Caco-2 (cell line): ENCODE data around the gene SORCS2. TPM values are rescaled to one million over a fixed set of nuclear protein-coding genes. Genes with fewer than 3 reads are reported as not detected.

Experiments
- BruUV-seq: library from RNA; stranded (reverse); fragments of 400-500 nt; replicated peaks from 2 replicates; lab custom pipeline; 2021; lab: Mats Ljungman, UMichigan
- CTCF ChIA-PET: fragments of 300-600 bp; sonication (Branson Sonifier 250); formaldehyde crosslinking; loops from one replicate; lab custom pipeline; 2022; ENCODE audit warnings: antibody characterized with exemption; lab: Charles Lee
- POLR2A ChIA-PET: fragments of 300-600 bp; sonication (Branson Sonifier 250); formaldehyde crosslinking; loops from one replicate; lab custom pipeline; 2022; ENCODE audit warnings: antibody characterized with exemption; lab: Charles Lee
- DNase-seq, 2 experiments: peaks; one replicate each; pipeline versions ENCODE4 v3.0.0 to v3.0.0-alpha.2; 2020 to 2022
- H3K27me3 ChIP-seq: replicated peaks from 2 replicates; pipeline ENCODE4 v1.6.0; 2011; ENCODE audit warnings: low read length; ENCODE audit not compliant: control insufficient read depth, insufficient read depth
- H3K36me3 ChIP-seq: 2 replicates; pipeline ENCODE4 v1.5.1; 2011; ENCODE audit warnings: low read length; ENCODE audit not compliant: control insufficient read depth, insufficient read depth
- H3K4me1 ChIP-seq: fragments of 250-450 bp; sonication (Bioruptor Pico); 2 replicates; pipeline ENCODE4 v1.5.1; 2020; ENCODE audit warnings: mild to moderate bottlenecking
- H3K4me3 ChIP-seq: 2 replicates; pipeline ENCODE4 v1.5.1; 2011; ENCODE audit warnings: low read depth, mild to moderate bottlenecking, control low read depth, low read length
- H3K9me3 ChIP-seq: fragments of 250-450 bp; sonication (Bioruptor Pico); 2 replicates; pipeline ENCODE4 v1.5.1; 2020; ENCODE audit warnings: mild to moderate bottlenecking, moderate library complexity
- H3K27ac Mint-ChIP-seq: one replicate; pipeline ENCODE4 v1.8.0; 2022; ENCODE audit warnings: mixed read lengths; ENCODE audit not compliant: unreplicated experiment
- H3K27me3 Mint-ChIP-seq: one replicate; pipeline ENCODE4 v1.8.0; 2022; ENCODE audit warnings: mixed read lengths; ENCODE audit not compliant: insufficient read depth, unreplicated experiment
- H3K36me3 Mint-ChIP-seq: one replicate; pipeline ENCODE4 v1.8.0; 2022; ENCODE audit warnings: mild to moderate bottlenecking, mixed read lengths; ENCODE audit not compliant: insufficient read depth, unreplicated experiment
- H3K4me1 Mint-ChIP-seq: one replicate; pipeline ENCODE4 v1.8.0; 2022; ENCODE audit warnings: low read depth, mixed read lengths; ENCODE audit not compliant: unreplicated experiment
- H3K4me3 Mint-ChIP-seq: one replicate; pipeline ENCODE4 v1.8.0; 2022; ENCODE audit warnings: mild to moderate bottlenecking, moderate library complexity, mixed read lengths; ENCODE audit not compliant: unreplicated experiment
- H3K9me3 Mint-ChIP-seq: one replicate; pipeline ENCODE4 v1.8.0; 2022; ENCODE audit warnings: mixed read lengths; ENCODE audit not compliant: unreplicated experiment
- intact Hi-C: fragments of 100-400 bp; cut with micrococcal nuclease; formaldehyde crosslinking; loops from one replicate; pipeline ENCODE4 v1.10.0; 2022; ENCODE audit not compliant: unreplicated experiment
- total RNA-seq: library from RNA; stranded (reverse); gene quantifications from 2 replicates; pipeline ENCODE4 v1.2.3, GENCODE V29; 2022
- TF ChIP-seq, protein P1 (sequence below), 2 experiments: fragments of 200-600 bp in 1 of 2; IDR thresholded peaks; 1 replicate in 1 of 2; 2 replicates in 1 of 2; pipeline versions ENCODE4 v1.5.1 to v1.8.0; 2011 to 2022; ENCODE audit warnings: antibody characterized with exemption in 1 of 2, control low read depth in 1 of 2, inconsistent platforms in 1 of 2, low read depth in 1 of 2, low read length in 1 of 2, mild to moderate bottlenecking in 1 of 2, moderate library complexity in 1 of 2; ENCODE audit not compliant: insufficient read depth in 1 of 2, severe bottlenecking in 1 of 2, unreplicated experiment in 1 of 2

Gene SORCS2
- total RNA-seq, 1 experiment from 2014 or later = 1.6 TPM

DNA sequence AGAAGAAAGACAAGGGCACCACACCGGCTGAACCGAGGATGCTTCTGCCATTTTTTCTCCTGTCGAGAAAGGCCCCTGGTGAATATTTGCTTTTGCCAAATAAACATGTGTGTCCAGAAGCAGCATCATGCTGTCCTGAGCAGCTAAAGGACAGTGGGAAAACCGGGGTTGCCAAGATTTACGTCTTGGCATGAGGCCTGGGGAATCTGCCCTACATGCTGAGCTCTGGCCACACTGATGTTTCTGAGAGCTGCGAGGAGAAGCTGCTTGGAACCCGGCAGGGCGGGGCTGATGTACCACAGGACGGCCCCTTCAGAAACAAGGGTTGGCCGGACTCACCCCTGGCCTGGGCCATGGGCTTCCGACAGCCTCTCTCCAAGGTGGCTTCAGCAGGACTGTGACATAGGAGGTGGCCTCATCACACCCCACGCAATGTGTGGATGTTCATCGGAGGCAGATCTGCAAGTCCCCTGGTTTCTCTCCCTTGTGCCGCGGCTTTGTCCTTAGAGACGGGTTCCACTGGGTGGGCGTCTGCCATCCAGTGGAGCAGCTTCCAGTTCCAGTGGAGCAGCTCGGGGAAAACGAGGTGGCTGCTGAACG is 42.2 kb upstream of the SORCS2 start:
- TF ChIP-seq, protein P1, sequence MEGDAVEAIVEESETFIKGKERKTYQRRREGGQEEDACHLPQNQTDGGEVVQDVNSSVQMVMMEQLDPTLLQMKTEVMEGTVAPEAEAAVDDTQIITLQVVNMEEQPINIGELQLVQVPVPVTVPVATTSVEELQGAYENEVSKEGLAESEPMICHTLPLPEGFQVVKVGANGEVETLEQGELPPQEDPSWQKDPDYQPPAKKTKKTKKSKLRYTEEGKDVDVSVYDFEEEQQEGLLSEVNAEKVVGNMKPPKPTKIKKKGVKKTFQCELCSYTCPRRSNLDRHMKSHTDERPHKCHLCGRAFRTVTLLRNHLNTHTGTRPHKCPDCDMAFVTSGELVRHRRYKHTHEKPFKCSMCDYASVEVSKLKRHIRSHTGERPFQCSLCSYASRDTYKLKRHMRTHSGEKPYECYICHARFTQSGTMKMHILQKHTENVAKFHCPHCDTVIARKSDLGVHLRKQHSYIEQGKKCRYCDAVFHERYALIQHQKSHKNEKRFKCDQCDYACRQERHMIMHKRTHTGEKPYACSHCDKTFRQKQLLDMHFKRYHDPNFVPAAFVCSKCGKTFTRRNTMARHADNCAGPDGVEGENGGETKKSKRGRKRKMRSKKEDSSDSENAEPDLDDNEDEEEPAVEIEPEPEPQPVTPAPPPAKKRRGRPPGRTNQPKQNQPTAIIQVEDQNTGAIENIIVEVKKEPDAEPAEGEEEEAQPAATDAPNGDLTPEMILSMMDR (IDR thresholded peaks at IDR 0.05; ENCODE audit: insufficient read depth in 1 of 2, low read depth in 1 of 2, low read length in 1 of 2, severe bottlenecking in 1 of 2, unreplicated experiment in 1 of 2) = no peak
- Histone ChIP-seq H3K4me3 (no peak overlapping the region), H3K27me3 (no peaks in the 10 kb centered on the region), H3K4me1 (no peaks in the 10 kb centered on the region), H3K9me3 (no peaks in the 10 kb centered on the region), H3K36me3 (no peaks in the 10 kb centered on the region)
- Mint-ChIP-seq H3K4me1 (no peaks in the 10 kb centered on the region), H3K4me3 (no peak overlapping the region), H3K36me3 (no peaks in the 10 kb centered on the region), H3K27me3 (no peaks in the 10 kb centered on the region), H3K27ac (no peak overlapping the region), H3K9me3 (no peaks in the 10 kb centered on the region)
- BruUV-seq = no TSS peak
- POLR2A ChIA-PET = no interaction called here
- DNase-seq = no peak
- CTCF ChIA-PET = no interaction called here
- intact Hi-C loops = loop anchor here (5.0 kb wide), 1 partner anchor 37 kb away; no protein-coding TSS in a partner anchor

DNA sequence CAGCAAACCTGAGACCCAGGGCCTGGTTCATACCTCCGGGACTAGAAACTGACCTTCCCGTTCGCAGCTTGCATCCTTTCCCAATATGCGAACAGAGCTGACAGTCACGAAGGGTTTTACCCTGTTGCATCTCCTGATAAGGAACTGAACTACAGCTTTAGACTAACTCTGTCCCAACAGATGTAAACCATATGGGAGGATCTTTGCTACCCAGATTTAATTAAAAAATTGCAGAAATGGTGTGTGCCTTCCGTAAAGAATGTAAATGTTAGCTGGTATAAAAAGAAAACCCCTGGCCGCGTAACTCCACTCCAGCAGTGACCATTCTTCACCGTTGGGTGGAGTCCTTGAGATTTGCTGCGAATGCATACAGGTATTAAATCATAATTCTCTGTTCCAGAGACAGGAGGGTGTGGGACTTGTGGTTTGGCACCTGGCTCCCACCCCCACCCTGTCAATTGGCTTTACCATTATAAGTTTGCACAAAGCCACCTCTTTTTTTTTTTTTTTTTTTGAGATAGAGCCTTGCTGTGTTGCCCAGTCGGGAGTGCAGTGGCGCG is 40.6 kb upstream of the SORCS2 start:
- H3K4me3 ChIP-seq = no peak overlapping the region
- H3K36me3 ChIP-seq = no peaks in the 10 kb centered on the region
- H3K4me1 ChIP-seq = no peaks in the 10 kb centered on the region
- Mint-ChIP-seq H3K27ac (no peak overlapping the region), H3K4me3 (no peak overlapping the region), H3K4me1 (no peaks in the 10 kb centered on the region), H3K27me3 (no peaks in the 10 kb centered on the region), H3K36me3 (no peaks in the 10 kb centered on the region), H3K9me3 (no peaks in the 10 kb centered on the region)
- TF ChIP-seq, protein P1 (IDR thresholded peaks at IDR 0.05; ENCODE audit: insufficient read depth in 1 of 2, low read depth in 1 of 2, low read length in 1 of 2, severe bottlenecking in 1 of 2, unreplicated experiment in 1 of 2) = no peak
- H3K9me3 ChIP-seq = no peaks in the 10 kb centered on the region
- intact Hi-C loops = loop anchor here (5.0 kb wide), 1 partner anchor 36 kb away; no protein-coding TSS in a partner anchor
- H3K27me3 ChIP-seq = no peaks in the 10 kb centered on the region
- no TSS peak for BruUV-seq
- ChIA-PET POLR2A (no interaction called here), CTCF (interaction anchor here (0.7 to 0.9 kb wide), 2 partner anchors 28 to 31 kb away, joined by 7 to 8 read pairs; no protein-coding TSS in a partner anchor)
- DNase-seq = no peak

DNA sequence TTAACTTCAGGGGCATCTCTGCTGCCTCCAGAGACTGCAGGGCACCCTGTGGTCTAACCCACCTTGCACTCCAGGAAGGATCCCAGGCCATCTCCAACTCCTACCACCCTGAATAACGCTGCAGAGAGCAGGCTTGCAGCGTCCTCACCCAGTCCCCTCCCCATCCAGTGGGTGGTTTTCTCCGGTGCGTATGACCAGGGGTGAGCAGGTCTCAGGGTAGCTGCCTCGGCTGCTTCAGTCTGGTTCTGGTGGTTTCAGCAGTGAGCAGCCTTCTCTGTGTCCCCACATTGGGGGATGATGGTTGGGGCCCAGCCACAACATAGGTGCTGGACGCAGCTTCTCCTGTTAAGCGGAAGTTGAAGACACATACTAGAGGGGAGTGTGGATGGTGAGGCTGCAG is 38.6 kb upstream of the SORCS2 start:
- DNase-seq = peak in 1 of 2 experiments; percentile 13
- no peaks in the 10 kb centered on the region for H3K36me3 Mint-ChIP-seq
- Histone ChIP-seq H3K9me3 (no peaks in the 10 kb centered on the region), H3K4me3 (no peak overlapping the region), H3K36me3 (no peaks in the 10 kb centered on the region), H3K4me1 (no peaks in the 10 kb centered on the region), H3K27me3 (no peaks in the 10 kb centered on the region)
- no peaks in the 10 kb centered on the region for H3K9me3 Mint-ChIP-seq
- ChIA-PET CTCF (no interaction called here), POLR2A (no interaction called here)
- no peaks in the 10 kb centered on the region for H3K27me3 Mint-ChIP-seq
- no peak overlapping the region for H3K4me3 Mint-ChIP-seq
- H3K4me1 Mint-ChIP-seq = no peaks in the 10 kb centered on the region
- intact Hi-C loops = loop anchor here (5.0 kb wide), 1 partner anchor 34 kb away; no protein-coding TSS in a partner anchor
- no TSS peak for BruUV-seq
- TF ChIP-seq, protein P1 (IDR thresholded peaks at IDR 0.05; ENCODE audit: insufficient read depth in 1 of 2, low read depth in 1 of 2, low read length in 1 of 2, severe bottlenecking in 1 of 2, unreplicated experiment in 1 of 2) = no peak
- H3K27ac Mint-ChIP-seq = no peak overlapping the region
